HepG2 (cell line): Measurements from ENCODE around the gene MFSD2A. TPM values are rescaled to one million over a fixed set of nuclear protein-coding genes. Genes with fewer than 3 reads are reported as not detected.

Source experiments
- ATAC-seq: fragments of 200-7000 bp; cut with Tn5 transposase; 3 replicates; pipeline ENCODE4 v1.9.1; 2020; ENCODE audit warnings: mild to moderate bottlenecking, moderate library complexity
- Bru-seq: library from RNA; stranded (reverse); fragments of 400-500 nt; gene quantifications from one replicate; lab custom pipeline; 2021; lab: Mats Ljungman, UMichigan
- BruChase-seq, 2 experiments: library from RNA; stranded (reverse); fragments of 400-500 nt; gene quantifications; one replicate each; lab custom pipeline; 2021; lab: Mats Ljungman, UMichigan
- BruUV-seq: library from RNA; stranded (reverse); fragments of 400-500 nt; replicated peaks from 2 replicates; lab custom pipeline; 2021; lab: Mats Ljungman, UMichigan
- CTCF ChIA-PET: fragments of 300-600 bp; formaldehyde crosslinking; extraction: SDS; loops from one replicate; lab custom pipeline; 2021; ENCODE audit warnings: low total read pairs, inconsistent platforms, low intra/inter-chr PET ratio; lab: Yijun Ruan, JAX
- POLR2A ChIA-PET: fragments of 350-600 bp; sonication (Branson Sonifier 250); formaldehyde crosslinking; loops from one replicate; lab custom pipeline; 2020; ENCODE audit warnings: antibody characterized with exemption, inconsistent platforms; lab: Yijun Ruan, JAX
- DNase-seq: peaks from one replicate; pipeline ENCODE4 v3.0.0-alpha.2; 2015; ENCODE audit warnings: low spot score
- FAIRE-seq: peaks from 3 replicates; lab custom pipeline; 2011; peaks lifted over from hg19 to GRCh38; lab: Jason Lieb, UNC
- H2AFZ ChIP-seq: one replicate; pipeline ENCODE4 v1.6.1; 2011; ENCODE audit warnings: low read length, inconsistent platforms
- H3K27ac ChIP-seq: fragments of 300-600 bp; 3 replicates; pipeline ENCODE4 v1.8.0; 2011; ENCODE audit warnings: mixed run types, mild to moderate bottlenecking, mixed read lengths, low read length, inconsistent platforms; ENCODE audit not compliant: insufficient read depth; ENCODE audit errors: extremely low read length
- H3K27me3 ChIP-seq, 2 experiments: fragments of 200-600 bp in 1 of 2; 2 replicates in 1 of 2; 3 replicates in 1 of 2; pipeline versions ENCODE4 v1.6.0 to v1.8.0; 2011; ENCODE audit warnings: low read length in 2 of 2, mild to moderate bottlenecking in 2 of 2, moderate library complexity in 2 of 2, inconsistent platforms in 1 of 2; ENCODE audit not compliant: insufficient read depth in 2 of 2, control insufficient read depth in 1 of 2
- H3K36me3 ChIP-seq, 2 experiments: fragments of 200-600 bp in 1 of 2; replicated peaks in 1 of 2; 2 replicates in 1 of 2; 3 replicates in 1 of 2; pipeline versions ENCODE4 v1.5.1 to v1.8.0; 2011; ENCODE audit warnings: low read length in 2 of 2, inconsistent platforms in 1 of 2; ENCODE audit not compliant: insufficient read depth in 2 of 2, control insufficient read depth in 1 of 2
- H3K4me1 ChIP-seq: 2 replicates; pipeline ENCODE4 v1.5.1; 2012; ENCODE audit warnings: low read length, inconsistent platforms; ENCODE audit not compliant: insufficient read depth
- H3K4me2 ChIP-seq: 2 replicates; pipeline ENCODE4 v1.6.0; 2011; ENCODE audit warnings: low read depth, low read length, inconsistent platforms
- H3K4me3 ChIP-seq, 3 experiments: fragments of 200-600 bp in 1 of 3; sonication (generic), shearing (Covaris generic) in 1 of 3; replicated peaks in 1 of 3; 2 replicates each; pipeline ENCODE4 v1.5.1; 2011 to 2016; ENCODE audit warnings: low read length in 3 of 3, inconsistent platforms in 2 of 3, low read depth in 2 of 3, mild to moderate bottlenecking in 2 of 3, control low read depth in 1 of 3, mixed read lengths in 1 of 3; ENCODE audit not compliant: insufficient read depth in 1 of 3
- H3K79me2 ChIP-seq: one replicate; pipeline ENCODE4 v1.6.1; 2011; ENCODE audit warnings: low read length, inconsistent platforms; ENCODE audit not compliant: insufficient read depth
- H3K9ac ChIP-seq: 2 replicates; pipeline ENCODE4 v1.6.0; 2011; ENCODE audit warnings: mild to moderate bottlenecking, low read depth, low read length, inconsistent platforms; ENCODE audit not compliant: insufficient read depth
- H3K9me3 ChIP-seq: 2 replicates; pipeline ENCODE4 v1.5.1; 2012; ENCODE audit warnings: mild to moderate bottlenecking, low read length
- H4K20me1 ChIP-seq: 2 replicates; pipeline ENCODE4 v1.6.0; 2011; ENCODE audit warnings: inconsistent platforms, mild to moderate bottlenecking, low read length, moderate library complexity; ENCODE audit not compliant: insufficient read depth
- CHD4 ChIP-seq: fragments of 200-600 bp; sonication (generic); IDR thresholded peaks from 2 replicates; pipeline ENCODE4 v1.7.0; 2017; ENCODE audit warnings: mild to moderate bottlenecking, low read length, borderline replicate concordance
- E2F5 ChIP-seq: sonication (generic); formaldehyde crosslinking; conservative IDR thresholded peaks from 2 replicates; pipeline ENCODE4 v1.4.0; 2020; ENCODE audit warnings: missing genetic modification reagents
- HNRNPLL ChIP-seq: fragments of 200-400 bp; formaldehyde crosslinking; IDR thresholded peaks from 2 replicates; pipeline ENCODE4 v1.6.1; 2017; ENCODE audit warnings: mild to moderate bottlenecking, low read depth, low read length; ENCODE audit not compliant: poor library complexity, severe bottlenecking
- IKZF5 ChIP-seq: IDR thresholded peaks from 2 replicates; pipeline ENCODE4 v1.6.1; 2018; ENCODE audit warnings: missing genetic modification reagents, mild to moderate bottlenecking, missing compliant biosample characterization
- KDM4B ChIP-seq: sonication (generic); formaldehyde crosslinking; IDR thresholded peaks from 2 replicates; pipeline ENCODE4 v1.4.0; 2020; ENCODE audit warnings: missing genetic modification reagents
- PRDM10 ChIP-seq: sonication (generic); formaldehyde crosslinking; IDR thresholded peaks from 2 replicates; pipeline ENCODE4 v1.4.0; 2020; ENCODE audit warnings: low read depth, missing genetic modification reagents
- TAF1 ChIP-seq: sonication (generic); formaldehyde crosslinking; IDR thresholded peaks from 2 replicates; pipeline ENCODE4 v1.4.0; 2020; ENCODE audit warnings: missing genetic modification reagents
- U2AF1 ChIP-seq: fragments of 200-400 bp; formaldehyde crosslinking; optimal IDR thresholded peaks from 2 replicates; pipeline ENCODE3; 2017; ENCODE audit warnings: mild to moderate bottlenecking, low read depth, low read length
- ZNF343 ChIP-seq: sonication (generic); formaldehyde crosslinking; IDR thresholded peaks from 2 replicates; pipeline ENCODE4 v1.4.0; 2020; ENCODE audit warnings: mild to moderate bottlenecking, missing genetic modification reagents
- ZNF451 ChIP-seq: sonication (generic); formaldehyde crosslinking; IDR thresholded peaks from 2 replicates; pipeline ENCODE4 v1.5.0; 2020; ENCODE audit warnings: mild to moderate bottlenecking, missing genetic modification reagents
- ZNF563 ChIP-seq: sonication (generic); formaldehyde crosslinking; IDR thresholded peaks from 2 replicates; pipeline ENCODE4 v1.8.0; 2022; ENCODE audit warnings: mild to moderate bottlenecking, moderate library complexity, missing genetic modification reagents
- ZNF672 ChIP-seq: sonication (generic); formaldehyde crosslinking; IDR thresholded peaks from 2 replicates; pipeline ENCODE4 v1.8.1; 2022; ENCODE audit warnings: missing genetic modification reagents
- WGBS: methylation state at CpG from one replicate; pipeline ENCODE4 v1.1.6; 2017; ENCODE audit warnings: low lambda C conversion rate; 5-methylcytosine and 5-hydroxymethylcytosine counted together
- in situ Hi-C: cut with HindIII; loops from 2 replicates; pipeline ENCODE4 v1.10.0; 2017; ENCODE audit warnings: low pct_unique_long_range_greater_than_20kb; ENCODE audit not compliant: extremely low pct_ligation_motif_present
- intact Hi-C: fragments of 100-400 bp; cut with micrococcal nuclease; formaldehyde crosslinking; loops from one replicate; pipeline ENCODE4 v1.10.0; 2022; ENCODE audit not compliant: unreplicated experiment
- long read RNA-seq, 2 experiments: library from RNA in 1 of 2; library from polyadenylated mRNA in 1 of 2; stranded (forward) in 1 of 2; unstranded in 1 of 2; transcript quantifications; one replicate each; pipeline ENCODE4 v2.0.0, GENCODE V29; 2019 to 2022
- polyA minus RNA-seq, 3 experiments: library from RNA; depleted of rRNA, polyadenylated mRNA; stranded (reverse); fragments of >200 nt; gene quantifications; 2 replicates each; pipeline ENCODE4 v1.2.3, GENCODE V29; 2011; ENCODE audit warnings: low replicate concordance in 1 of 3
- polyA plus RNA-seq, 8 experiments: library from polyadenylated mRNA; depleted of rRNA in 3 of 8; stranded (reverse) in 7 of 8; unstranded in 1 of 8; fragments of >200 nt; fragmentation: Illumina TruSeq in 4 of 8; extraction: Trizol in 4 of 8; gene quantifications; 2 replicates each; pipeline versions ENCODE4 v1.2.1 to v1.2.3, GENCODE V29; 2011 to 2016; ENCODE audit warnings: low read depth in 4 of 8, missing spikeins in 1 of 8, mixed read lengths in 1 of 8; ENCODE audit not compliant: insufficient read depth in 1 of 8
- total RNA-seq, 5 experiments: library from RNA; depleted of rRNA; stranded (reverse); fragments of >200 nt; fragmentation: Illumina TruSeq; extraction: Trizol; gene quantifications; 2 replicates each; pipeline ENCODE4 v1.2.3, GENCODE V29; 2016; ENCODE audit warnings: low read depth in 1 of 5

Gene MFSD2A
- total RNA-seq (2016; rRNA removed; fragmentation: Illumina TruSeq; extraction: Trizol) (not detected in 2 replicates), polyA plus RNA-seq (2011; rRNA removed) (0.05 and 0.08 TPM in 2 replicates), polyA minus RNA-seq (2011; rRNA and poly(A)+ RNA removed; ENCODE audit: low replicate concordance) (0.06 and 0.16 TPM in 2 replicates), Bru-seq, nascent RNA (percentile 10 among the genes with signal in this experiment), BruChase-seq, experiment 1, labeled RNA remaining after a 6-hour chase (not detected), BruChase-seq, experiment 2, labeled RNA remaining after a 2-hour chase (percentile 16 among the genes with signal in this experiment)
- total RNA-seq (2016; cell fraction: cytosol; rRNA removed; fragmentation: Illumina TruSeq; extraction: Trizol; ENCODE audit: low read depth), result not detected in 2 replicates
- 0.11 TPM in 1 of 2 replicates, not detected in the other for total RNA-seq (2016; cell fraction: insoluble cytoplasmic fraction; rRNA removed; fragmentation: Illumina TruSeq; extraction: Trizol)
- not detected in 2 replicates for total RNA-seq (2016; cell fraction: membrane; rRNA removed; fragmentation: Illumina TruSeq; extraction: Trizol)
- not detected in 2 replicates for total RNA-seq (2016; cell fraction: nucleus; rRNA removed; fragmentation: Illumina TruSeq; extraction: Trizol)
- not detected in 2 replicates for polyA plus RNA-seq (2011; cell fraction: cytosol; rRNA removed)
- 0.13 TPM in 1 of 2 replicates, not detected in the other for polyA plus RNA-seq (2011; cell fraction: nucleus; rRNA removed)
- polyA plus RNA-seq (2012), result not detected in 2 replicates
- not detected in 2 replicates for polyA plus RNA-seq (2016; cell fraction: cytosol; fragmentation: Illumina TruSeq; extraction: Trizol; ENCODE audit: low read depth)
- not detected in 2 replicates for polyA plus RNA-seq (2016; cell fraction: insoluble cytoplasmic fraction; fragmentation: Illumina TruSeq; extraction: Trizol; ENCODE audit: low read depth)
- polyA plus RNA-seq (2016; cell fraction: membrane; fragmentation: Illumina TruSeq; extraction: Trizol; ENCODE audit: low read depth), result not detected in 2 replicates
- polyA plus RNA-seq (2016; cell fraction: nucleus; fragmentation: Illumina TruSeq; extraction: Trizol; ENCODE audit: insufficient read depth, low read depth), result not detected in 2 replicates
- not detected in 2 replicates for polyA minus RNA-seq (2011; cell fraction: cytosol; rRNA and poly(A)+ RNA removed)
- not detected in 2 replicates for polyA minus RNA-seq (2011; cell fraction: nucleus; rRNA and poly(A)+ RNA removed)
- long read RNA-seq, experiment 1, result 0 reads
- long read RNA-seq, experiment 2, result 0 reads

GRCh38 chr1:39954870-39955546 is at the start of gene MFSD2A:
TSS of gene MFSD2A (plus strand) at chr1:39955145. CDS start at chr1:39955293, 148 bp downstream.
- no peaks in the 10 kb centered on the region for H3K36me3 ChIP-seq
- FAIRE-seq, result no peak
- peak within 1 kb of the TSS; percentile 5 to 59 (median 29); a peak in 4 of 6 replicates for H3K4me3 ChIP-seq
- peak; percentile 50 for DNase-seq
- POLR2A ChIA-PET, result no interaction called here
- no TSS peak for BruUV-seq
- H3K27me3 ChIP-seq, result peaks cover 8 to 39% of the 10 kb centered on the region in 2 experiments
- no peaks in the 10 kb centered on the region for H3K9me3 ChIP-seq
- intact Hi-C loops, result no loop called here
- no peak within 1 kb of the TSS for H3K9ac ChIP-seq
- peaks cover 18% of the 10 kb centered on the region for H3K4me1 ChIP-seq
- in situ Hi-C loops, result no loop called here
- H3K27ac ChIP-seq, result no peak within 1 kb of the TSS
- peaks cover 7% of the 10 kb centered on the region; the same call in 1 of the 2 replicates for H4K20me1 ChIP-seq
- WGBS, result 12% methylated on average over 13 of the region's 62 CpGs
- no peak within 1 kb of the TSS for H2AFZ ChIP-seq
- CTCF ChIA-PET, result no interaction called here
- H3K4me2 ChIP-seq, result peak within 1 kb of the TSS; percentile 65
- peak; percentile 91 for ATAC-seq
- no peaks in the 10 kb centered on the region for H3K79me2 ChIP-seq
- peak; percentile 44 for TF ChIP-seq HNRNPLL
- TF ChIP-seq ZNF451 (CRISPR knock-in tag), result no peak
- no peak for TF ChIP-seq KDM4B (CRISPR knock-in tag)
- TF ChIP-seq ZNF343 (CRISPR knock-in tag), result no peak
- peak; percentile 17; the same call in 1 of the 2 replicates for TF ChIP-seq PRDM10 (CRISPR knock-in tag)
- no peak for TF ChIP-seq CHD4
- no peak for TF ChIP-seq ZNF563 (CRISPR knock-in tag)
- TF ChIP-seq E2F5 (CRISPR knock-in tag), result no peak
- no peak for TF ChIP-seq ZNF672 (CRISPR knock-in tag)
- no peak for TF ChIP-seq U2AF1
- no peak for TF ChIP-seq IKZF5 (CRISPR knock-in tag)
- TF ChIP-seq TAF1, result peak; percentile 19; the same call in 1 of the 2 replicates
